Adrenal gland (tissue), 5 donors: ENCODE measurements around the gene ARHGEF10L.

Source experiments
- POLR2A ChIP-seq, 2 donors: fragments of 450-650 bp; IDR thresholded peaks; one replicate each; pipeline ENCODE4 v1.6.1; 2017; ENCODE audit warnings: antibody characterized with exemption in 2 of 2, mild to moderate bottlenecking in 2 of 2, moderate library complexity in 1 of 2
- TF ChIP-seq, protein P1 (sequence below), 6 experiments: fragments of 450-650 bp in 4 of 6; fragments of 200-600 bp in 2 of 6; sonication (generic) in 1 of 6; IDR thresholded peaks; 1 replicate in 5 of 6; 2 replicates in 1 of 6; pipeline versions ENCODE4 v1.5.1 to v1.8.0; 2016 to 2021; ENCODE audit warnings: antibody characterized with exemption in 6 of 6, mild to moderate bottlenecking in 2 of 6, moderate library complexity in 1 of 6
- donor health status: DM: no; HTN: no; CAD: no.

- TF ChIP-seq, protein P1, sequence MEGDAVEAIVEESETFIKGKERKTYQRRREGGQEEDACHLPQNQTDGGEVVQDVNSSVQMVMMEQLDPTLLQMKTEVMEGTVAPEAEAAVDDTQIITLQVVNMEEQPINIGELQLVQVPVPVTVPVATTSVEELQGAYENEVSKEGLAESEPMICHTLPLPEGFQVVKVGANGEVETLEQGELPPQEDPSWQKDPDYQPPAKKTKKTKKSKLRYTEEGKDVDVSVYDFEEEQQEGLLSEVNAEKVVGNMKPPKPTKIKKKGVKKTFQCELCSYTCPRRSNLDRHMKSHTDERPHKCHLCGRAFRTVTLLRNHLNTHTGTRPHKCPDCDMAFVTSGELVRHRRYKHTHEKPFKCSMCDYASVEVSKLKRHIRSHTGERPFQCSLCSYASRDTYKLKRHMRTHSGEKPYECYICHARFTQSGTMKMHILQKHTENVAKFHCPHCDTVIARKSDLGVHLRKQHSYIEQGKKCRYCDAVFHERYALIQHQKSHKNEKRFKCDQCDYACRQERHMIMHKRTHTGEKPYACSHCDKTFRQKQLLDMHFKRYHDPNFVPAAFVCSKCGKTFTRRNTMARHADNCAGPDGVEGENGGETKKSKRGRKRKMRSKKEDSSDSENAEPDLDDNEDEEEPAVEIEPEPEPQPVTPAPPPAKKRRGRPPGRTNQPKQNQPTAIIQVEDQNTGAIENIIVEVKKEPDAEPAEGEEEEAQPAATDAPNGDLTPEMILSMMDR (IDR thresholded peaks at IDR 0.05): no peak
- no peak for TF ChIP-seq POLR2A (IDR thresholded peaks at IDR 0.05)
Measured at GRCh38 chr1:17538010-17538409, 1.5 kb upstream of the ARHGEF10L start.
